CD14-positive monocyte (primary cell): ENCODE results near the gene HIGD1C. TPM values are rescaled to one million over a fixed set of nuclear protein-coding genes. Genes with fewer than 3 reads are reported as not detected.

ENCODE experiments used
- DNase-seq, 3 donors: peaks; one replicate each; pipeline ENCODE4 v3.0.0-alpha.2; 2011 to 2022
- H2AFZ ChIP-seq: 2 replicates; pipeline ENCODE4 v1.6.0; 2012; ENCODE audit warnings: mild to moderate bottlenecking, low read depth, low read length, inconsistent platforms; ENCODE audit not compliant: insufficient read depth, poor library complexity, severe bottlenecking
- H3K27ac ChIP-seq, 2 donors: 1 replicate in 1 of 2; 2 replicates in 1 of 2; pipeline ENCODE4 v1.5.1; 2012 to 2013; ENCODE audit warnings: low read length in 2 of 2, control low read depth in 1 of 2, inconsistent platforms in 1 of 2, low read depth in 1 of 2, mild to moderate bottlenecking in 1 of 2
- H3K27me3 ChIP-seq, 2 donors: one replicate each; pipeline versions ENCODE4 v1.6.0 to v1.6.1; 2011 to 2013; ENCODE audit warnings: low read length in 2 of 2; ENCODE audit not compliant: control insufficient read depth in 2 of 2, insufficient read depth in 2 of 2
- H3K36me3 ChIP-seq, 2 donors: replicated peaks in 1 of 2; 1 replicate in 1 of 2; 2 replicates in 1 of 2; pipeline versions ENCODE4 v1.5.1 to v1.6.1; 2012 to 2013; ENCODE audit warnings: low read length in 2 of 2, control low read depth in 1 of 2, inconsistent platforms in 1 of 2, mild to moderate bottlenecking in 1 of 2; ENCODE audit not compliant: insufficient read depth in 2 of 2, control insufficient read depth in 1 of 2
- H3K4me1 ChIP-seq, 2 donors: 1 replicate in 1 of 2; 2 replicates in 1 of 2; pipeline versions ENCODE4 v1.5.1 to v1.6.1; 2012 to 2013; ENCODE audit warnings: low read length in 2 of 2, control low read depth in 1 of 2, inconsistent platforms in 1 of 2, mild to moderate bottlenecking in 1 of 2, moderate library complexity in 1 of 2; ENCODE audit not compliant: insufficient read depth in 2 of 2, control insufficient read depth in 1 of 2
- H3K4me2 ChIP-seq: replicated peaks from 2 replicates; pipeline ENCODE3; 2012; ENCODE audit warnings: low read length, moderate library complexity, mild to moderate bottlenecking; ENCODE audit not compliant: poor library complexity, severe bottlenecking; ENCODE audit errors: extremely low read depth
- H3K4me3 ChIP-seq, 3 experiments: fragments of 200-600 bp in 1 of 3; sonication (generic) in 1 of 3; replicated peaks in 1 of 3; 1 replicate in 2 of 3; 2 replicates in 1 of 3; pipeline ENCODE4 v1.5.1; 2011 to 2013; ENCODE audit warnings: low read length in 3 of 3, mild to moderate bottlenecking in 3 of 3, control low read depth in 2 of 3, low read depth in 2 of 3, inconsistent platforms in 1 of 3, moderate library complexity in 1 of 3
- H3K79me2 ChIP-seq: 2 replicates; pipeline ENCODE4 v1.6.0; 2012; ENCODE audit warnings: mild to moderate bottlenecking, control low read depth, inconsistent platforms, low read length, moderate library complexity; ENCODE audit not compliant: insufficient read depth
- H3K9ac ChIP-seq: 2 replicates; pipeline ENCODE4 v1.6.0; 2017; ENCODE audit warnings: low read length, mild to moderate bottlenecking; ENCODE audit not compliant: insufficient read depth, poor library complexity, severe bottlenecking
- H3K9me3 ChIP-seq, 2 donors: replicated peaks in 1 of 2; 1 replicate in 1 of 2; 2 replicates in 1 of 2; pipeline versions ENCODE4 v1.5.1 to v1.6.1; 2012 to 2013; ENCODE audit warnings: low read length in 2 of 2, control low read depth in 1 of 2; ENCODE audit not compliant: control insufficient read depth in 1 of 2, insufficient read depth in 1 of 2
- H4K20me1 ChIP-seq: 2 replicates; pipeline ENCODE4 v1.6.0; 2012; ENCODE audit warnings: mild to moderate bottlenecking, low read length, control low read depth, moderate library complexity; ENCODE audit not compliant: insufficient read depth
- H3K27ac Mint-ChIP-seq, 7 donors: one replicate each; pipeline ENCODE4 v1.8.0; 2020; ENCODE audit warnings: mild to moderate bottlenecking in 7 of 7, mixed read lengths in 7 of 7, moderate library complexity in 6 of 7, inconsistent platforms in 2 of 7
- H3K27me3 Mint-ChIP-seq, 3 donors: one replicate each; pipeline ENCODE4 v1.8.0; 2021 to 2022; ENCODE audit warnings: low read depth in 3 of 3, mild to moderate bottlenecking in 3 of 3, mixed read lengths in 3 of 3, moderate library complexity in 3 of 3, inconsistent platforms in 1 of 3
- H3K36me3 Mint-ChIP-seq, 2 donors: one replicate each; pipeline ENCODE4 v1.8.0; 2020; ENCODE audit warnings: mixed read lengths in 2 of 2, inconsistent platforms in 1 of 2, mild to moderate bottlenecking in 1 of 2
- H3K4me1 Mint-ChIP-seq: one replicate; pipeline ENCODE4 v1.8.0; 2020; ENCODE audit warnings: mild to moderate bottlenecking, mixed read lengths
- H3K4me3 Mint-ChIP-seq, 2 donors: one replicate each; pipeline ENCODE4 v1.8.0; 2020; ENCODE audit warnings: mild to moderate bottlenecking in 2 of 2, mixed read lengths in 2 of 2, moderate library complexity in 1 of 2
- H3K9me3 Mint-ChIP-seq, 7 donors: one replicate each; pipeline ENCODE4 v1.8.0; 2020 to 2022; ENCODE audit warnings: mixed read lengths in 7 of 7, mild to moderate bottlenecking in 6 of 7, moderate library complexity in 6 of 7, inconsistent platforms in 2 of 7
- CTCF ChIP-seq: fragments of 200-600 bp; IDR thresholded peaks from one replicate; pipeline ENCODE4 v1.8.0; 2022; ENCODE audit warnings: antibody characterized with exemption, mild to moderate bottlenecking
- WGBS: methylation state at CpG from one replicate; pipeline ENCODE4 v1.1.5; 2013; ENCODE audit warnings: missing lambda C conversion rate; ENCODE audit not compliant: insufficient coverage; 5-methylcytosine and 5-hydroxymethylcytosine counted together
- intact Hi-C, 2 donors: fragments of 100-400 bp; cut with micrococcal nuclease; formaldehyde crosslinking; loops; one replicate each; pipeline versions ENCODE4 v1.15.0 to v1.15.1; 2023
- polyA plus RNA-seq, 3 donors: library from polyadenylated mRNA; depleted of rRNA in 1 of 3; unstranded in 2 of 3; stranded (reverse) in 1 of 3; fragments of 300-500 nt in 2 of 3; fragments of >200 nt in 1 of 3; fragmentation: Illumina TruSeq in 2 of 3; gene quantifications; 1 replicate in 2 of 3; 2 replicates in 1 of 3; pipeline ENCODE4 v1.2.3, GENCODE V29; 2012 to 2021

HIGD1C gene
- polyA plus RNA-seq, 3 donors, result not detected

GRCh38 chr12:50955288-50955687 is 2.9 kb downstream of the HIGD1C start:
- no peak overlapping the region for H3K9ac ChIP-seq
- peaks cover 0 to 3% (median 0%) of the 10 kb centered on the region in 7 donors for H3K9me3 Mint-ChIP-seq
- H3K9me3 ChIP-seq, result no peaks in the 10 kb centered on the region
- no peak overlapping the region for H3K27ac Mint-ChIP-seq
- H3K27me3 Mint-ChIP-seq, result no peaks in the 10 kb centered on the region
- H3K27me3 ChIP-seq, result no peaks in the 10 kb centered on the region
- H3K36me3 ChIP-seq, result no peaks in the 10 kb centered on the region
- H3K36me3 Mint-ChIP-seq, result peaks cover 0 to 3% of the 10 kb centered on the region in 2 donors
- no peak overlapping the region for H2AFZ ChIP-seq
- H3K79me2 ChIP-seq, result no peaks in the 10 kb centered on the region
- WGBS, result no CpG with 5 or more reads among the region's 1 CpG
- DNase-seq, result no peak
- H3K4me3 Mint-ChIP-seq, result no peak overlapping the region
- H3K4me1 ChIP-seq, result peaks cover 4 to 10% of the 10 kb centered on the region in 2 donors
- H3K4me2 ChIP-seq, result no peak overlapping the region
- no peaks in the 10 kb centered on the region for H4K20me1 ChIP-seq
- no peak overlapping the region for H3K27ac ChIP-seq
- intact Hi-C loops, result no loop called here
- H3K4me3 ChIP-seq, result no peak overlapping the region
- peaks cover 6% of the 10 kb centered on the region for H3K4me1 Mint-ChIP-seq
- no peak for TF ChIP-seq CTCF

GRCh38 chr12:50955697-50956096 is 3.4 kb downstream of the HIGD1C start:
- Histone ChIP-seq H2AFZ (no peak overlapping the region), H3K27ac (no peak overlapping the region), H3K79me2 (no peaks in the 10 kb centered on the region), H3K4me2 (no peak overlapping the region), H3K27me3 (no peaks in the 10 kb centered on the region), H3K4me3 (no peak overlapping the region), H3K9me3 (no peaks in the 10 kb centered on the region), H4K20me1 (no peaks in the 10 kb centered on the region), H3K9ac (no peak overlapping the region), H3K36me3 (no peaks in the 10 kb centered on the region), H3K4me1 (peaks cover 4 to 10% of the 10 kb centered on the region in 2 donors)
- no peak for TF ChIP-seq CTCF
- no peak for DNase-seq
- peaks cover 0 to 3% of the 10 kb centered on the region in 2 donors for H3K36me3 Mint-ChIP-seq
- H3K27me3 Mint-ChIP-seq, result no peaks in the 10 kb centered on the region
- peaks cover 0 to 3% (median 0%) of the 10 kb centered on the region in 7 donors for H3K9me3 Mint-ChIP-seq
- intact Hi-C loops, result no loop called here
- WGBS, result no CpG with 5 or more reads among the region's 2 CpGs
- no peak overlapping the region for H3K4me3 Mint-ChIP-seq
- H3K27ac Mint-ChIP-seq, result no peak overlapping the region
- H3K4me1 Mint-ChIP-seq, result peaks cover 8% of the 10 kb centered on the region
